IMR-90 (cell line): ENCODE data around the gene ESR1. TPM values are rescaled to one million over a fixed set of nuclear protein-coding genes. Genes with fewer than 3 reads are reported as not detected.

ENCODE experiments used
- ATAC-seq: fragments of 200-7000 bp; cut with Tn5 transposase; 2 replicates; pipeline ENCODE4 v1.9.1; 2020; ENCODE audit warnings: low read depth, mild to moderate bottlenecking, moderate library complexity
- BruUV-seq: library from RNA; stranded (reverse); fragments of 400-500 nt; replicated peaks from 2 replicates; lab custom pipeline; 2021; lab: Mats Ljungman, UMichigan
- CTCF ChIA-PET: fragments of 300-600 bp; formaldehyde crosslinking; extraction: SDS; loops from one replicate; lab custom pipeline; 2021; ENCODE audit warnings: antibody characterized with exemption; lab: Yijun Ruan, JAX
- POLR2A ChIA-PET: fragments of 300-600 bp; sonication (Branson Sonifier 250); formaldehyde crosslinking; loops from one replicate; lab custom pipeline; 2022; ENCODE audit warnings: antibody characterized with exemption; ENCODE audit not compliant: unreplicated experiment; lab: Charles Lee
- DNase-seq: peaks from one replicate; pipeline ENCODE4 v3.0.0; 2013
- H2AFZ ChIP-seq: replicated peaks from 2 replicates; pipeline ENCODE3; 2013; ENCODE audit warnings: low read length, mild to moderate bottlenecking; ENCODE audit not compliant: poor library complexity
- H2AK5ac ChIP-seq: 2 replicates; pipeline ENCODE4 v1.6.1; 2013; ENCODE audit warnings: low read depth, low read length, inconsistent platforms
- H2AK9ac ChIP-seq: replicated peaks from 2 replicates; pipeline ENCODE3; 2013; ENCODE audit warnings: mild to moderate bottlenecking, low read depth, low read length, moderate library complexity; ENCODE audit not compliant: poor library complexity
- H2BK120ac ChIP-seq: 2 replicates; pipeline ENCODE4 v1.6.1; 2013; ENCODE audit warnings: low read depth, low read length, inconsistent platforms
- H2BK15ac ChIP-seq: 3 replicates; pipeline ENCODE4 v1.6.1; 2013; ENCODE audit warnings: low read depth, low read length, inconsistent platforms
- H2BK20ac ChIP-seq: 2 replicates; pipeline ENCODE4 v1.6.1; 2013; ENCODE audit warnings: low read depth, mild to moderate bottlenecking, inconsistent platforms, low read length, moderate library complexity
- H2BK5ac ChIP-seq: 2 replicates; pipeline ENCODE4 v1.6.1; 2013; ENCODE audit warnings: mild to moderate bottlenecking, low read depth, low read length, inconsistent platforms; ENCODE audit not compliant: poor library complexity, severe bottlenecking
- H3K14ac ChIP-seq: replicated peaks from 2 replicates; pipeline ENCODE4 v1.6.1; 2013; ENCODE audit warnings: low read depth, low read length, inconsistent platforms
- H3K18ac ChIP-seq: 2 replicates; pipeline ENCODE4 v1.6.1; 2013; ENCODE audit warnings: low read depth, low read length, control low read depth
- H3K23ac ChIP-seq: 2 replicates; pipeline ENCODE4 v1.6.1; 2013; ENCODE audit warnings: low read depth, low read length, inconsistent platforms
- H3K27ac ChIP-seq: 2 replicates; pipeline ENCODE4 v1.5.1; 2013; ENCODE audit warnings: mild to moderate bottlenecking, control low read depth, low read length; ENCODE audit not compliant: insufficient read depth
- H3K27me3 ChIP-seq: 2 replicates; pipeline ENCODE4 v1.6.1; 2013; ENCODE audit warnings: low read length; ENCODE audit not compliant: control insufficient read depth, insufficient read depth
- H3K36me3 ChIP-seq: 2 replicates; pipeline ENCODE4 v1.6.1; 2013; ENCODE audit warnings: low read length, mixed read lengths; ENCODE audit not compliant: control insufficient read depth, insufficient read depth
- H3K4ac ChIP-seq: 2 replicates; pipeline ENCODE4 v1.6.1; 2013; ENCODE audit warnings: low read depth, low read length, inconsistent platforms
- H3K4me1 ChIP-seq: 2 replicates; pipeline ENCODE4 v1.6.1; 2013; ENCODE audit warnings: low read length, mixed read lengths; ENCODE audit not compliant: control insufficient read depth, insufficient read depth
- H3K4me2 ChIP-seq: 2 replicates; pipeline ENCODE4 v1.6.1; 2013; ENCODE audit warnings: low read depth, mild to moderate bottlenecking, control low read depth, low read length, moderate library complexity
- H3K4me3 ChIP-seq: 2 replicates; pipeline ENCODE4 v1.5.1; 2013; ENCODE audit warnings: low read depth, mild to moderate bottlenecking, control low read depth, low read length, moderate library complexity; ENCODE audit not compliant: insufficient read depth
- H3K56ac ChIP-seq: 2 replicates; pipeline ENCODE4 v1.6.1; 2013; ENCODE audit warnings: low read length, inconsistent platforms; ENCODE audit not compliant: insufficient read depth; ENCODE audit errors: extremely low read depth
- H3K79me1 ChIP-seq, 2 experiments: 2 replicates each; pipeline ENCODE4 v1.6.1; 2013; ENCODE audit warnings: low read length in 2 of 2, inconsistent platforms in 1 of 2, low read depth in 1 of 2
- H3K9ac ChIP-seq: 2 replicates; pipeline ENCODE4 v1.6.1; 2013; ENCODE audit warnings: low read depth, low read length, control low read depth
- H3K9me1 ChIP-seq: 2 replicates; pipeline ENCODE4 v1.6.1; 2013; ENCODE audit warnings: low read length, inconsistent platforms; ENCODE audit not compliant: insufficient read depth
- H3K9me3 ChIP-seq: 2 replicates; pipeline ENCODE4 v1.6.1; 2013; ENCODE audit warnings: low read length; ENCODE audit not compliant: control insufficient read depth, insufficient read depth
- H4K20me1 ChIP-seq: 2 replicates; pipeline ENCODE4 v1.6.1; 2013; ENCODE audit warnings: low read length, inconsistent platforms; ENCODE audit not compliant: insufficient read depth
- H4K5ac ChIP-seq: 2 replicates; pipeline ENCODE4 v1.6.1; 2013; ENCODE audit warnings: mild to moderate bottlenecking, low read depth, low read length, control low read depth
- H4K8ac ChIP-seq, 2 experiments: 2 replicates each; pipeline ENCODE4 v1.6.1; 2013; ENCODE audit warnings: low read depth in 2 of 2, low read length in 2 of 2, control low read depth in 1 of 2, inconsistent platforms in 1 of 2
- H4K91ac ChIP-seq: 2 replicates; pipeline ENCODE4 v1.6.1; 2013; ENCODE audit warnings: low read depth, low read length, inconsistent platforms; ENCODE audit not compliant: insufficient read depth
- CHD1 ChIP-seq: IDR thresholded peaks from 2 replicates; pipeline ENCODE4 v1.6.1; 2012; ENCODE audit warnings: low read depth, low read length, improper control_type of control experiment
- FOS ChIP-seq: fragments of 150-350 bp; IDR thresholded peaks from 2 replicates; pipeline ENCODE4 v1.6.1; 2016; ENCODE audit warnings: low read depth, low read length
- MAZ ChIP-seq: IDR thresholded peaks from 2 replicates; pipeline ENCODE4 v1.6.1; 2012; ENCODE audit warnings: low read depth, mild to moderate bottlenecking, low read length, improper control_type of control experiment, moderate library complexity, borderline replicate concordance
- NFE2L2 ChIP-seq: fragments of 150-350 bp; IDR thresholded peaks from 2 replicates; pipeline ENCODE4 v1.6.1; 2016; ENCODE audit warnings: low read depth, mild to moderate bottlenecking, low read length
- POLR2A ChIP-seq: IDR thresholded peaks from 2 replicates; pipeline ENCODE4 v1.6.1; 2012; ENCODE audit warnings: mild to moderate bottlenecking, low read depth, low read length
- RCOR1 ChIP-seq: IDR thresholded peaks from 2 replicates; pipeline ENCODE4 v1.6.1; 2012; ENCODE audit warnings: mild to moderate bottlenecking, low read length, improper control_type of control experiment; ENCODE audit not compliant: insufficient replicate concordance
- WGBS, 2 experiments: methylation state at CpG; one replicate each; pipeline versions ENCODE4 v1.1.5 to v1.1.7; 2013; ENCODE audit warnings: missing lambda C conversion rate in 2 of 2; ENCODE audit not compliant: insufficient read length in 1 of 2; ENCODE audit errors: extremely low coverage in 2 of 2; 5-methylcytosine and 5-hydroxymethylcytosine counted together
- dilution Hi-C: fragments of 300-500 bp; cut with HindIII; formaldehyde crosslinking; loops from one replicate; pipeline ENCODE4 v1.14.3; 2018; ENCODE audit warnings: low sequenced_read_pairs; ENCODE audit not compliant: unreplicated experiment
- in situ Hi-C: fragments of 300-500 bp; cut with MboI; formaldehyde crosslinking; loops from 3 replicates; pipeline ENCODE4 v1.14.3; 2019; ENCODE audit warnings: low sequenced_read_pairs, inconsistent platforms, mixed read lengths
- intact Hi-C: fragments of 100-400 bp; cut with micrococcal nuclease; formaldehyde crosslinking; loops from 2 replicates; pipeline ENCODE4 v1.10.0; 2022
- polyA plus RNA-seq, 3 experiments: library from polyadenylated mRNA; depleted of rRNA; stranded (reverse); fragments of >200 nt; gene quantifications; 2 replicates each; pipeline ENCODE4 v1.2.3, GENCODE V29; 2012; ENCODE audit warnings: low replicate concordance in 1 of 3
- total RNA-seq: library from RNA; depleted of rRNA; stranded (reverse); fragments of >200 nt; gene quantifications from 2 replicates; pipeline ENCODE4 v1.2.3, GENCODE V29; 2012

ESR1 gene
- total and polyA plus RNA-seq, 2 of the 4 experiments (the other 2 are of a cell fraction): not detected

DNA sequence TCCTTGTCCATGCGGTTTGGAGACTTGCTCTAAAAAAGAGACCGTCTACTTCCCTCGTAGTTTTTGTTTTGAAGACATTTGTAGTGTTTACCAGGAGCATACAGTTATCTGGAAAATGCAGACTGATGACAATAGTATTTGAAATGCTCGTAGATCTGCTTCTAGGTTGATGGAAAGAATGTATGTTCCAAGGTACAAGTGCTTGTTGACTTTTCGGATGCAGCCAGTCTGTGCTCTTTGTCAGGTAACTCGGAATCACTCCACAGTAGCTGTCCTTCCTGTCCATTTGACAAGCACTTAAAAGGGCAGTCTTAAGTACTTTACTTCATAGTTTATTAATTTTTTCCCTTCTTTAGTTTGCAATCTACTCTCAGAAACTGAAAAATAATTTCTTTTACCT is 194.8 kb downstream of the ESR1 start:
- H3K14ac ChIP-seq: no peak overlapping the region
- H4K8ac ChIP-seq: no peak overlapping the region
- no peak overlapping the region for H3K27ac ChIP-seq
- no peak overlapping the region for H3K4me2 ChIP-seq
- CTCF ChIA-PET: no interaction called here
- H3K23ac ChIP-seq: no peak overlapping the region
- DNase-seq (no peak), ATAC-seq (no peak)
- intact Hi-C loops (no loop called here), dilution Hi-C loops (no loop called here), in situ Hi-C loops (no loop called here)
- H3K4me1 ChIP-seq: no peaks in the 10 kb centered on the region
- H3K4ac ChIP-seq: no peak overlapping the region
- H2BK15ac ChIP-seq: no peak overlapping the region
- H3K9me3 ChIP-seq: no peaks in the 10 kb centered on the region
- H4K20me1 ChIP-seq: no peaks in the 10 kb centered on the region
- no TSS peak for BruUV-seq
- H2BK5ac ChIP-seq: no peak overlapping the region
- TF ChIP-seq CHD1: no peak
- no peak for TF ChIP-seq NFE2L2
- no peak for TF ChIP-seq POLR2A
- no peak for TF ChIP-seq RCOR1
- TF ChIP-seq MAZ: no peak
- TF ChIP-seq FOS: no peak
- H2AK5ac ChIP-seq: no peak overlapping the region
- H2BK120ac ChIP-seq: no peak overlapping the region
- no peak overlapping the region for H3K18ac ChIP-seq
- H4K5ac ChIP-seq: no peak overlapping the region
- no peaks in the 10 kb centered on the region for H3K79me1 ChIP-seq
- POLR2A ChIA-PET: no interaction called here
- WGBS, 2 experiments: 58% methylated on average over 4 of the region's 6 CpGs; no CpG with 5 or more reads in 1 of the 2 experiments
- H3K56ac ChIP-seq: no peak overlapping the region
- H3K36me3 ChIP-seq: no peaks in the 10 kb centered on the region
- no peak overlapping the region for H2AK9ac ChIP-seq
- no peak overlapping the region for H3K9ac ChIP-seq
- no peak overlapping the region for H4K91ac ChIP-seq
- H3K27me3 ChIP-seq: no peaks in the 10 kb centered on the region
- H2AFZ ChIP-seq: no peak overlapping the region
- H3K9me1 ChIP-seq: no peaks in the 10 kb centered on the region
- no peak overlapping the region for H2BK20ac ChIP-seq
- H3K4me3 ChIP-seq: no peak overlapping the region
